ENCODE data around the gene EMX2.
"Not testable (repeated sequence)": the region's sequence is repeated elsewhere in the genome, so short reads cannot be mapped to it uniquely, and the experiment has no call there.

DNA sequence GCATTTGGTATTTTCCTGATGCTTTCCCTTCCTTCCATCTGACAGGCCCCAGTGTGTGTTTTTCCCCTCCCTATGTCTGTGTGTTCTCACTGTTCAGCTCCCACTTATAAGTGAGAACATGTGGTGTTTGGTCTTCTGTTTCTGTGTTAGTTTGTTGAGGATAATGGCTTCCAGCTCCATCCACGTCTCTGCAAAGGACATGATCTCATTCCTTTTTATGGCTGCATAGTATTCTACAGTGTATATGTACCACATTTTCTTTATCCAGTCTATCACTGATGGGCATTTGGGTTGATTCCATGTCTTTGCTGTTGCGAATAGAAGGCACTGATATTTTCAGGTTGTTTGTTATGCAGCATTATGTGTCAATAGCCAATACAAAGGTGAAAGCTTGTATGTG, 42.3 kb downstream of the EMX2 start:
- not testable (repeated sequence) for TF ChIP-seq EZH2 (IDR thresholded peaks at IDR 0.05; ENCODE audit: borderline replicate concordance, control insufficient read depth, low read depth, low read length); BCL11A (IDR thresholded peaks at IDR 0.05; ENCODE audit: low read depth, low read length); CEBPB (IDR thresholded peaks at IDR 0.05; ENCODE audit: borderline replicate concordance in 1 of 2, low read depth in 2 of 2, low read length in 2 of 2); CTCF (IDR thresholded peaks at IDR 0.05 in 2 of 3, conservative IDR thresholded peaks at IDR 0.05 in 1 of 3; ENCODE audit: control insufficient read depth in 2 of 3, extremely low read depth in 1 of 3, insufficient read depth in 1 of 3, low read depth in 3 of 3, low read length in 3 of 3); ZNF274 (IDR thresholded peaks at IDR 0.05; ENCODE audit: insufficient read depth, insufficient read length); JUNB (IDR thresholded peaks at IDR 0.05); ZNF207 (IDR thresholded peaks at IDR 0.05; ENCODE audit: borderline replicate concordance); POLR2AphosphoS5 (IDR thresholded peaks at IDR 0.05; ENCODE audit: low read length)
- TF ChIP-seq, protein P1, sequence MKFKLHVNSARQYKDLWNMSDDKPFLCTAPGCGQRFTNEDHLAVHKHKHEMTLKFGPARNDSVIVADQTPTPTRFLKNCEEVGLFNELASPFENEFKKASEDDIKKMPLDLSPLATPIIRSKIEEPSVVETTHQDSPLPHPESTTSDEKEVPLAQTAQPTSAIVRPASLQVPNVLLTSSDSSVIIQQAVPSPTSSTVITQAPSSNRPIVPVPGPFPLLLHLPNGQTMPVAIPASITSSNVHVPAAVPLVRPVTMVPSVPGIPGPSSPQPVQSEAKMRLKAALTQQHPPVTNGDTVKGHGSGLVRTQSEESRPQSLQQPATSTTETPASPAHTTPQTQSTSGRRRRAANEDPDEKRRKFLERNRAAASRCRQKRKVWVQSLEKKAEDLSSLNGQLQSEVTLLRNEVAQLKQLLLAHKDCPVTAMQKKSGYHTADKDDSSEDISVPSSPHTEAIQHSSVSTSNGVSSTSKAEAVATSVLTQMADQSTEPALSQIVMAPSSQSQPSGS (IDR thresholded peaks at IDR 0.05; ENCODE audit: low read length) = not testable (repeated sequence)
- TF ChIP-seq, protein P2, sequence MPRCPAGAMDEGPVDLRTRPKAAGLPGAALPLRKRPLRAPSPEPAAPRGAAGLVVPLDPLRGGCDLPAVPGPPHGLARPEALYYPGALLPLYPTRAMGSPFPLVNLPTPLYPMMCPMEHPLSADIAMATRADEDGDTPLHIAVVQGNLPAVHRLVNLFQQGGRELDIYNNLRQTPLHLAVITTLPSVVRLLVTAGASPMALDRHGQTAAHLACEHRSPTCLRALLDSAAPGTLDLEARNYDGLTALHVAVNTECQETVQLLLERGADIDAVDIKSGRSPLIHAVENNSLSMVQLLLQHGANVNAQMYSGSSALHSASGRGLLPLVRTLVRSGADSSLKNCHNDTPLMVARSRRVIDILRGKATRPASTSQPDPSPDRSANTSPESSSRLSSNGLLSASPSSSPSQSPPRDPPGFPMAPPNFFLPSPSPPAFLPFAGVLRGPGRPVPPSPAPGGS (IDR thresholded peaks at IDR 0.05; ENCODE audit: borderline replicate concordance, insufficient read depth, low read depth, low read length, poor library complexity, severe bottlenecking) = not testable (repeated sequence)
- TF ChIP-seq, protein P3, sequence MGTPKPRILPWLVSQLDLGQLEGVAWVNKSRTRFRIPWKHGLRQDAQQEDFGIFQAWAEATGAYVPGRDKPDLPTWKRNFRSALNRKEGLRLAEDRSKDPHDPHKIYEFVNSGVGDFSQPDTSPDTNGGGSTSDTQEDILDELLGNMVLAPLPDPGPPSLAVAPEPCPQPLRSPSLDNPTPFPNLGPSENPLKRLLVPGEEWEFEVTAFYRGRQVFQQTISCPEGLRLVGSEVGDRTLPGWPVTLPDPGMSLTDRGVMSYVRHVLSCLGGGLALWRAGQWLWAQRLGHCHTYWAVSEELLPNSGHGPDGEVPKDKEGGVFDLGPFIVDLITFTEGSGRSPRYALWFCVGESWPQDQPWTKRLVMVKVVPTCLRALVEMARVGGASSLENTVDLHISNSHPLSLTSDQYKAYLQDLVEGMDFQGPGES (IDR thresholded peaks at IDR 0.05) = not testable (repeated sequence)

Data from GM12878 (cell line).